Fibroblast of mammary gland (primary cell): ENCODE data around the gene PLXND1.

Experiments used
- DNase-seq: peaks from one replicate; pipeline ENCODE4 v3.0.0-alpha.2; 2010; ENCODE audit warnings: low read depth
- H3K4me3 ChIP-seq: 2 replicates; pipeline ENCODE4 v1.5.1; 2011; ENCODE audit warnings: low read depth, mild to moderate bottlenecking, low read length, moderate library complexity; ENCODE audit not compliant: control insufficient read depth
- CTCF ChIP-seq: conservative IDR thresholded peaks from 2 replicates; pipeline ENCODE4 v1.5.1; 2011; ENCODE audit warnings: low read depth, low read length, inconsistent platforms; ENCODE audit not compliant: control insufficient read depth, insufficient read depth

PLXND1 gene

GRCh38 chr3:129586746-129587430 lies 19.6 kb downstream of the PLXND1 start:
- no peak for TF ChIP-seq CTCF
- peak; percentile 59 for DNase-seq
- no peak overlapping the region for H3K4me3 ChIP-seq

- no peak for DNase-seq
- H3K4me3 ChIP-seq, result no peak overlapping the region
- TF ChIP-seq CTCF, result no peak
Measured at GRCh38 chr3:129585949-129586657, 20.4 kb downstream of the PLXND1 start.

GRCh38 chr3:129584631-129585030 lies 21.8 kb downstream of the PLXND1 start:
- H3K4me3 ChIP-seq, result no peak overlapping the region
- DNase-seq, result no peak
- TF ChIP-seq CTCF, result no peak

- no peak for TF ChIP-seq CTCF
- H3K4me3 ChIP-seq, result no peak overlapping the region
- no peak for DNase-seq
Measured at GRCh38 chr3:129583289-129583688, 23.2 kb downstream of the PLXND1 start.

GRCh38 chr3:129582799-129583198 lies 23.7 kb downstream of the PLXND1 start:
- H3K4me3 ChIP-seq, result no peak overlapping the region
- TF ChIP-seq CTCF, result no peak

GRCh38 chr3:129581623-129582022 lies 24.9 kb downstream of the PLXND1 start:
- TF ChIP-seq CTCF, result no peak
- no peak for DNase-seq
- H3K4me3 ChIP-seq, result no peak overlapping the region

More at GRCh38 chr3:129582799-129583198, 23.7 kb downstream of the PLXND1 start:
- no peak for DNase-seq
